NCI-H2196 treated with DMSO at 0.1 percent for 48 hours (cell line): ENCODE data around the gene CPT1B.
"Not testable (repeated sequence)": the region's sequence is repeated elsewhere in the genome, so short reads cannot be mapped to it uniquely, and the experiment has no call there.

Experiments
- DNase-seq: peaks from one replicate; lab custom pipeline; 2025; ENCODE audit not compliant: unreplicated experiment; lab: John Stamatoyannopoulos, UW

The CPT1B gene

DNA sequence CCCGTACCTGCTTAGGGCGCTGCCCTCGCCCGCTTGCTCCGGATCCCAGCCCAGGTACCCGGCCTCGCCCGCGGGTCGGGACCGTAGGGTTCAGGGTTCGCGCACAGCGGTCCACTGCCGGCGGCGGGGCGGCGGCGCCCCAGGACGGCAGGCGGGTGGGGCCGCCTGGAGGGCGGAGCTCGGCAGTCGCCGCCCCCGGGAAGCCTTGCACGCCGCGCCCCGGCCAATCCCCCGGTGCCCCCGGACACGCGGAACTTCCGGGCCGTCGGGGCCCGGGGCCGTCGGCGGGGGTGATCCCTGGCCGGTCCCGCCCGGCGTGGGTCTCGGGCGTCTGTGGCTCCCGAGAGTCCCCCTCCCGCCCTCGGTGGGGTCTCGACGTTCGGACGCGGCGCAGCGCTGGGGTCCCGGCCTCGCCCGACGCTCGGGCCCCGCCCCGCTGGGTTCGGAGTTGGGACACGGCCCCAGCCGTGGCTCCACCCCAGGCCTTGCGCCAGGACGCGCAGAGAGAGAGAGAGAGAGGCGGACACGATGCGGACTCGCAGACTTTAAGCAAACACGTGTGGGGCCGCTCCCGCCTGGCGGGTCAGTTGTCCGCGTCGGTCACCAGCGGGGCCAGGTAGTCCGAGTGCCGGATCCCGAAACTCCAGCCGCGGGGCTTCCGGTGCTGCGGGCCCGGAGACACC lies 48.2 kb downstream of the CPT1B start, which contains the start of gene TYMP:
TSS of gene TYMP (minus strand) at position 116 of the 683 bp plus-strand sequence. CDS start 303 bp downstream, outside the sequence.
- no peak for DNase-seq

DNA sequence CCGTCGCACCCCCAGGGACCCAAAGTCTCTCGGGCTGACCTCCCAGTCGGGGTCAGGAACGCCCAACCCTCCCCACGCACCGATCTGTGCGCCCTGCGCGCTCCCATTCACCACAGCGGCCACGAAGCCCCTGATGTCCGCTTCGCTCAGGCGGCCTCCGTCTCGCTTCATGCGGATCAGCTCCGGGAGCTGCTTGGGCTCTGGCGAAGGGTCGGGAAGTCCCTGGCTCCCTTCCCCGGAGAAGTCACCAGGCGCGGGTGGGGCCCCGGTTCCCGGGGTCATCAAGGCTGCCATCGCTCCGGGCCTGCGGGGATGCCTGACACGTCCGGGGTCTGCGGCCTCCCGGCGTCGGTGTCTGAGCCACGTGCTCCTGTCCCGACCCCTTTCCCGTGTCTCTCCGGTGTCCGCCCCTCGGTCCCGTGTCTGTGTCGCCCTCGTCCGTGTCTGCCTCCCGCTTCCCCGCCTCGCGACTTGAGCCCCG lies 48.8 kb downstream of the CPT1B start:
- no peak for DNase-seq

DNA sequence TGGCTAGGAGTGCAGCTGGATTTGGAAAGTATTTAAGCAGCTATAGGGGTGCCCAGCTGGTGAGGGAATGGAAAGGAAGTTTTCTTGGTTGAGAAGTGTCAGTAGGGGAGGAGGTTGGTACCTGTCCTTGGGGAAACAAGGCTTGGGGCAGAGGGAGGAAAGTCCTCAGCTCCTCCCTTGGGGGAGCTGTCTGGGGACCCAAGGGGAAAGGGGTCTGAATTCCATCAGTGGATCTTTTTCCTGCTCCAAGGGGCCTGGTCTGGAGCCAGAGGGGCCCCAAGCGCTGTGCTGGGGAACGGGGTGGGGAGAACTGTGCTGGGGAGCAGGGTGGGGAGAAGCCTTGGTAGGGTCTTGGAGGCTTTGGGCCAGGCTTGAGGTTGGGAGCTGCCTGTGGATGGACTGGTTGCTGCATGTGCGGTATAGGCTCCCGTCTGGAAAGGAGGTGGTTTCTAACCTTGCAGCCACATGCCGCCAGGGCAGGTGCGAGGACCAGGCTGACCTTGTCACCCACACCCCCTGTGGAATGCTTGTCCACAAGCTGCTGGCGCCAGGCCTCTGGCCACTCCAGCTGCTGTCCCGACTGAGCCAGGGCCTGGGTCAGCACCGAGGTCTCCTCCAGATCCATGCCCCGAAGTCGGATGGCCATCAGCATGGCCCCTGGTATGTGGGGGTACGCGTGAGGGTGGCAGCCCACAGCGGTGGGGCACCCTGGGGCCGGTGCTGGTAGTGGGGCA lies 49.4 kb downstream of the CPT1B start:
- no peak for DNase-seq

DNA sequence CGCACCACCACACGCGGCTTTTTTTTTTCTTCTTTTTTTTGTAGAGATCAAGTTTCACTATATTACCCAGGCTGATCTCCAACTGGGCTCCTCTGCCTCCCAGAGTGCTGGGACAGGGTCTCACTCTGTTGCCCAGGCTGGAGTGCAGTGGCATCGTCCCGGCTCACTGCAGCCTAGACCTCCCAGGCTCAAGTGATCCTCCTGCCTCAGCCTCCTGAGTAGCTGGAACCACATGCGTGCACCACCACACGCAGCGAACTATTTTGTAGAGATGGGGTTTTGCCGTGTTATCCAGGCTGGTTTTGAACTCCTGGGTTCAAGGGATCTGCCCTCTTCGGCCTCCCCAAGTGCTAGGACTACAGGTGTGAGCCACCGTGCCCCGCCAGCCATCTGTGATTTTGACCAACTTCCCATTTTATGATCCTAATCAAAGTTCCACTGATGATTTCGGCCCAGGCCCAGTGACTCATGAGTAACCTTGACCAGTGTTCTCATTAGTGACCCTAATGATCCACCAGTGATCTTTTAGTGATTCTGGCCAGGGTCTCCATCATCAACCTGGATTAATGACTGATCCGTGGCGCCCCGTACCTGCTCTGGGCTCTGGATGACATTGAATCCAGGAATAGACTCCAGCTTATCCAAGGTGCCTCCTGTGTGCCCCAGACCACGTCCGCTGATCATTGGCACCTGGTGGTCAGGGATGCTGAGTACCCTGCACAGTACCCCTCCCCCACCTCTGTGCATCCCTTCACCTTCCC lies 50.1 kb downstream of the CPT1B start:
- DNase-seq, result no peak

DNA sequence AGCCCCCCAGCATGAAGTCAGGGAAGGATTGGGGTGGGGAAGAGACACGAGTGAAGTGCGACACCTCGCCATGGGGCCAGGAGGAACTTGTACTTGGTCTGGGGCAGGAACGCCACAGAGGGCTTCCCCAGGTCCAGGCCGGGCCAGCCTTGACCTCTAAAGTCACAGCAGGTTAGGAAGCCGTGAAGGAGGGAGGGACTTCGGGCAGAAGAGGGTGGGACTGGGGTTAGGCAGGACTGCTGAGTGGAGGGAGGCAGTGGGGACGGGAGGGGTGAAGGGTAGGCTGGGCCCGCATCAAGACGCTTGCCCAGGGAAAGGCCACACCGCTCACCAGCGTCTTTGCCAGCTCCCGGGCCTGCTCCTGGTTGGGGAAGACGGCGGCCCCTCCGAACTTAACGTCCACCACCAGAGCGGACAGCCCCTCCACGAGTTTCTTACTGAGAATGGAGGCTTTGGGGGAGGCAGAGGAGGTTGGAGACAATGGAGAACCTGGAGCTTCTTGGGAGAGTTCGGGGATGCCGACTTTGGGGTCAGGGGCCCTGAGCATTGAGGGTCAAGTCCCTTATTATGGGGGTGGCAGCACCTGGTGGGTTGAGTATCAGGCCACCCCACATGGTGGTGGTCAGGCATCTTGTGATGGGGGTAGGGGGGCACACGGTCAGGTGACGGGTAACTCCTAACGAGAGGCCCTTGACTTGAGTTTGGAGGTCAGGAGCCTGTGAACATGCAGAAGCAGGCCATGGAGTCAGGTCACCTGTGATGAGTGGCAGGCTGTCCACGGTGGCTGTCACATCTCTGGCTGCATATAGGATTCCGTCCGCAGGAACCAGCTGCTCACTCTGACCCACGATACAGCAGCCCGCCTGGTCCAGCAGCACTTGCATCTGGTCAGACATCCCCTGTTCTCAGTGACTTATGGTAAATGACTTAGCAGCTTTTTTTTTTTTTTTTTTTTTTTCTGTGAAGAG lies 51.1 kb downstream of the CPT1B start:
- no peak for DNase-seq

DNA sequence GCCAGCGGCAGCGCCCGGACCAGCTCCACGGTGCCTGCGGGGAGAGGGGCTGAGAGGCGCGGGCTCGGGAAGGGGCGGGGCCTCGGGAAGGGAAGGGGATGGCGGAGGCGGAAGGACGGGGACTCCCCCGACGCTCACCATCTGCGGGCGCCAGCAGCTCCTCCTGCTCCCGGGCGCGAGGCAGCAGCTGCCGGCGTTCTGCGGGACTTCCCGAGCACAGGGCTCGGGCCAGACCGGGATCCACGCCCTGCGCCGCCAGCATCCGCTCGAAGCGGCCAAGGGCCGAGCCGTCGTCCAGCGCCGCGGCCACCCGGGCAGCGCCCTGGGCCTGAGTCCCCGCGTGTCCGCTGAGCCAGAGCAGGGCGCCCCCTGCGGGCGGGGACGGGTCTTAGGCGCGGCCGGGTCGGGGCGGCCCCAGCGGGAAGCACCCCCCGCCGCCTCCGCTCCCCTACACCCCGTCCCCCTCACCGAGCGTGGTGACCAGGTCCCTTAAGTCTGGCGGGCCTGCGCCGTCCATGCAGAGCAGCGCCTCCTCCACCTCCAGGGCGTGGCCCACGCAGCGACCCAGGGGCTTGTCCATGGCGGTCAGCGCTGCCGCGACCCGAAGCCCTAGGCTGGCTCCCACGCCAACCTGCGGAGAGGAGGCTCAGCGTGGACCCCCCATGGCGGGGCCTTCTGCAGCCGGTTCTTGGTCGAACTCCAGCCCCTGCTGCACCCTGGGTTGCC lies 52.0 kb downstream of the CPT1B start:
- peak; percentile 16 for DNase-seq

DNA sequence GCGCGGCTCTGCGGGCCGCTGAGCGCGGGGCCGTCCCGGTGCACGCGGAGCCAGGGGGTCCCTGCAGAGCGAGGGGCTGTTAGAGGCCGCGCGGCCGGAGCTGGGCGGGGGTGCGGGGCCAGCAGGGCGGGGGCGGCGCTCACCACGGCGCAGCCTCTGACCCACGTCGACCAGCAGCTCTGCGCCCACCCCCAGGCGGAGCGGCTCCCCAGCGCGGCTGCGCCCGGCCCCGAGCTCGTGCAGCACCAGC lies 52.4 kb downstream of the CPT1B start:
- no peak for DNase-seq

DNA sequence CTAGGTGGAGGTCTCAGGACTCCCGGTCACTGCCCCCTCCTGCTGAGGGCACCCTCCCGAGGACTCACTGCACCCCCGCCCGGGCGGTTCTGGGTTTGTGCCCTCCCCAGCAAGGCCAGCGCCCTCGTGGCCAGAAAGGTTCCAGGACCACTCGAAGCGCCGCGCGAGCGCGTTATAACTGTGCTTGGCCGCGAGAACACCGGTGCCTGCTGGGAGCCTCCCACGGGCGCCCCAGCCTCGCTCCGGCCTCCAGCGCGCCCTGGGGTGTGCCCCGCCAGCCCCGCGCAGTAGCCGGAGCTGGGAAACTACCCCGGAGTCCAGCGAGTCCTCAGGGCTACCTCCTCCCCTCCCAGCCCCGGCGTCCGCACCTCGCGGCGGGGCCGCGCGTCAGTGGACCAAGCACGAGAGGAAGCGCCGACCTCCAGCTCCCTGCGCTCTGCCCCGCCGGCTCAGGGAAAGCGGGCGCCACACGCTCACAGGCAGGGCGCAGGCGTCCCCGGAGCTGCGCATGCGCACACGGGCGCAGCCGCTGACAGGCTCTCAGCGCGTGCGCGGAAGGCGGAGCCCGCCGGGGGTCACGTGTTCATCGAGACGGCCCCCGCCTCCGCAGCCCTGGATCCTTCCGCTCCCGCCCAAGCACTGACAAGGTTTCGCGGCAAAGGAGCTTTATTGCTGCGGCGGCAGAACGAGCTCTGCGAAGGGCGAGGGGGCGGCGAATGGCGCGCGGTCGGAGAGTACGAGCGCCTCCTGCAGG lies 52.9 kb downstream of the CPT1B start, which contains the start of gene SCO2:
TSS of gene SCO2 (minus strand) at position 495 of the 754 bp plus-strand sequence. CDS start 1,187 bp downstream, outside the sequence.
- peak; percentile 83 for DNase-seq

DNA sequence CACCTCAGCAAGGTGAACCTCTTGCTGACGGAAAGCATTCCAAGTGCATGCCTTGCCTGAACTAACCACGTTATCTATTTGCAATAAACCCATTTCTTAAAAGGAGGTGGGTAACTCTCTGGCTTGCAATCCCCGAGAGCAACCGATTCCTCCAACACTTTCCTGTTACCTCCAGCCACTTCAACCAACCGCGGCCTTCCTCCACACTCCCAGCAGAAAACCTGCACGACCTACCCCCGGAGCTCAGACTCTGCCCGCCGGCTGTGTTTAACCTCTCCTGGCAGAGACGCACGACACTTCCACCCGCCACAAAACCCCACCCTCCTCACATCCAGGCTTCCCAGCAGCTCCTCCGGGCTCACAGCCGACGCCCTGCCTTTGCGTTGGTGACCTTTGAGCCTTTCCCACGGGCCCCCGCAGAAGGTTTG lies 53.5 kb downstream of the CPT1B start:
- no peak for DNase-seq

DNA sequence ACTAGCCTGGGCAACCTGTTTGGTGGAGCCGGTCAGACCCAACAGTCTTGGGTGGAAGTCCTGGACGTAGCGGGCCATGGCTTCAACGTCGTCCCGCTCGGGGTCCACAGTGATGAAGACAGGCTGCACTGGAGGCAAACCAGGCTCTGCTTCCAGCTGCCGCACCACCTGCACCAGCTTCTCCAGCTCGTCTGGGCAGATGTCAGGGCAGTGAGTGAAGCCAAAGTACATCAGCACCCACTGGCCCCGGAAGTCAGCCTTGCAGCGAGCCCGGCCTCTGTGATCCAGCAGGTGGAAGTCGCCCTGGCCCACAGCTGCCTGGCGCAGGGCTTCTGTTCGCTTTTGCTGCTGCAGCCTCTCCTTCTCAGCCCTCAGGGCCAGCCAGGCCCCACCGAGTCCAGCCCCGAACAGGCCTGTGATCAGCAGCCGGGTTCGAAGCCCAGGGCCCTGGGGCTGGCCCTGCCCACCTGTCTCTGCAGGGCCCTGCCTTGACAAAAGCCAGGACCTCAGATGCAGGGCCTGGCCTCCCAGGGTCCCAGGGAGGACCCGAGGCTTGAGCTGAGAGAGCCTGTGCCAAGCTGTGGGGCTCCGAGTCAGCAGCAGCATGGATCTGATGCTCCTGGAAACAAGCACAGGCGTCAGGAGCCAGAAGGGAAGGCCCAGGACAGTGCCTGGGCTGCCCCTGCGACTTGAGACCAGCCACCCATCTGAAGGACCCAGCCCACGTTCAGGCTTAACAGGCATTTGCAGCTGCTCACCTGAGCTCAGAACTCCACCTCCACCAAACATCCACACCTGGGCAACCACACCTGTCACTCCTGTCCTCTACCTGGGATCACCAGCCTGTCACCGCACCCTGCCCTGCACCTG lies 54.2 kb downstream of the CPT1B start:
- DNase-seq, result no peak

DNA sequence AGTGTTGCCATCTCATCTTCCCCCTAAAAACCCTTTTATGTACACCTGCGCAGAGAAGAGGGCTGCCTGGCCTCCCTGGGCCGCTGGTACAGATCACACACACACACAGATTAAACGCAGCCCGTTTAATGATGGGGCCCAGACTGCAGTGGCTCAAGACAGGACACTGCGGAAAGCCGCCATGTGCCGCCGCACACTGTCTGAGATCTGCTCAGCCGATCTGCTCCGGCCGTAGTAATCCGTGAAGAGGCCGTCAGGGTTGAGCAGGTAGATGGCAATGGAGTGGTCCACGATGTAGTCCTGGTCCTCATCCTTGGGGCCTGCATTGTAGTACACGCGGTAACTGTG lies 54.8 kb downstream of the CPT1B start:
- DNase-seq, result no peak

DNA sequence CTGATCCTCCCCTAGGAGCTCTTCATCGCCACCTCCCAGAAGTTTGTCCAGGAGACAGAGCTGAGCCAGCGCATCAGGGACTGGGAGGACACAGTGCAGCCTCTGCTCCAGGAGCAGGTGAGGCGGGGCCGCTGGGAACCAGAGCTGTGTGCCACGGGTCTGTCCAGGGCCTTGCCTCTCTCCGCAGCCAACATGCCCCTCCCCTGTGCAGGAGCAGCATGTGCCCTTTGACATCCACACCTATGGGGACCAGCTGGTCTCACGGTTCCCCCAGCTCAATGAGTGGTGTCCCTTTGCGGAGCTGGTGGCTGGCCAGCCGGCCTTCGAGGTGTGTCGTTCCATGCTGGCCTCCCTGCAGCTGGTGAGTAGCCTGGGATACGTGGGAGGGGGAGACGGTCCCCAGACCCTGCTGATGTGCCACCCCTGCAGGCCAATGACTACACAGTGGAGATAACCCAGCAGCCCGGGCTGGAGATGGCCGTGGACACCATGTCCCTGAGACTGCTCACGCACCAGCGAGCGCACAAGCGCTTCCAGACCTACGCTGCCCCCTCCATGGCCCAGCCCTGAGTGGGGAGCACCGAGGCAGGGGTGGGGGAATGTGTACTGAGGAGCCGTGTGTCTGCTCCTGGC lies 55.3 kb downstream of the CPT1B start:
- DNase-seq, result no peak

DNA sequence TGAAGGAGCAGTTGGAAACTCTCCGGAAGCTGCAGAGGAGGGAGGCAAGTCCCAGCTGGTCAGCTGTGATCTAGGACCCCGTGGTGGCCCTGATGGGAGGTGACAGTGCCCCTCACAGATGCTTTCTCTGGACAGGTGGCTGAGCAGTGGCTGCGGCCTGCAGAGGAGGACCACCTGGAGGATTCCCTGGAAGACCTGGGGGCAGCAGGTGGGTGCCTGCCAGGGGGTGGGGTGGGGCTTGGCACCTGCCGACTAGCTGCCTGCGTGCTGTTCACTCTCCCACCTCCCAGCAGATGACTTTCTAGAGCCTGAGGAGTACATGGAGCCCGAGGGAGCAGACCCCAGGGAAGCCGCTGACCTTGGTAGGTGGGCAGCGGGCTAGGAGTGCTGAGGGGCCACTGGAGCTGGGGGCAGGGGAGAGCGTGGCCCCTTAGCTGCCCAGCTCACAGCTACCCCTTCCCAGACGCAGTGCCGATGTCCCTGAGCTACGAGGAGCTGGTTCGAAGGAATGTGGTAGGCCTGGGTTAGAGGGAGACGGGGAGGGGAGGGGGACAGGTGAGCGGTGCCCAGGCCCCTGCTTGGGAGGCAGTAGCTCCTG lies 55.9 kb downstream of the CPT1B start:
- DNase-seq, result no peak

DNA sequence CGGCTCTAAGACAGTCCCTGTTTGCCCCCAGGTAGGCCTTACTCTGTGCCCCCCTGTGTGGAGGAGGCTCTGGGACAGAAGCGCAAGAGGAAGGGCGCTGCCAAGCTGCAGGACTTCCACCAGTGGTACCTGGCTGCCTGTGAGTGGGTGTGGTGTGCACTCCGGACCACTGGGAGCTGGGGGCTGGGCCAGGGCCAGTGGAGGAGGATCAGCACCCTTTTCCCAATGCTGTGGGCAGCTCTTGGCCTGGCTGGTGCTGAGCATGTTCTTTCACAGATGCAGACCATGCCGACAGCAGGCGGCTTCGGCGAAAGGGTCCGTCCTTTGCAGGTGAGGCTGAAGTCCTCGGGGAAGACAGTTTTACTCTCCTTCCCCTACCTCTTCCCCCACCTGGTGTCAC lies 56.5 kb downstream of the CPT1B start:
- DNase-seq, result no peak

DNA sequence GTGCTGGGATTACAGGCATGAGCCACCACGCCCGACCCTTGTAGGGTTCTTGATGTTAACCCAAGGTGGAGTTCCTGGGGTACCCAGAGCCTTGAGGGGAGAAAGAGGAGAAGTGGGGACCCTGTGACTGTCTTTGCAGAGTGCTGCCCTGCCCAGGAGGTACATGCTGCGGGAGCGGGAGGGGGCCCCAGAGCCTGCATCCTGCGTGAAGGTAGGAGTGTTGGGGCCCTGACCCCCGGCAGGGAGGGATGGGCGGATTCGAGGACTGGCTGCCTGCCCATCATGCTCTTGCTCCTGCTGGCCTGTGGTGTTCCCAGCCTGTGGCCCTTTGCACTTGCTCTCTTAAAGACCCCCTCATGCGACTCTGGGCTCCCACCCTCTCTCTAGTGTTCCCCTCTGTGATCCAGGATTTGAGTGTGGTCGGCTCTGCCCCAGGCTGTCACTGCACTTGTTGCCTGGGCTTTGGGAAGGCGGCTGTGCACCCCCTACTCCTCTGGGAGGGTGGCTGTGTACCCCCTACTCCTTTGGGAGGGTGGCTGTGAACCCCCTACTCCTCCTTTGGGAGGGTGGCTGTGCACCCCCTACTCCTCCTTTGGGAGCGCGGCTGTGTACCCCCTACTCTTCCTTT lies 57.3 kb downstream of the CPT1B start:
- no peak for DNase-seq

DNA sequence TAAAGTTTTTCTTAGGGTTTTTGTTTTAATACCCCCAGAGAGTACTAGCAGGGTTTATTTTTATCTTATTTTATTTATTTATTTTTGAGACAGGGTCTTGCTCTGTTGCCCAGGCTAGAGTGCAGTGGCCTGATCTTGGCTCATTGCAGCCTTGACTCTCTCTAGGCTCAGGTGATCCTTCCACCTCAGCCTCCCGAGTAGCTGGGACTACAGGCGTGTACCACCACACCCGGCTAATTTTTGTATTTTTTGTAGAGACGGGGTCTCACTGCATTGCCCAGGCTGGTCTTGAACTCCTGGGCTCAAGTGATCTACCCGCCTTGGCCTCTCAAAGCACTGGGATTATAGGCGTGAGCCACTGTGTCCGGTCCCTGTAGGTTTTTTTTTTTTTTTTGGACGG lies 58.0 kb downstream of the CPT1B start:
- DNase-seq, result not testable (repeated sequence)

DNA sequence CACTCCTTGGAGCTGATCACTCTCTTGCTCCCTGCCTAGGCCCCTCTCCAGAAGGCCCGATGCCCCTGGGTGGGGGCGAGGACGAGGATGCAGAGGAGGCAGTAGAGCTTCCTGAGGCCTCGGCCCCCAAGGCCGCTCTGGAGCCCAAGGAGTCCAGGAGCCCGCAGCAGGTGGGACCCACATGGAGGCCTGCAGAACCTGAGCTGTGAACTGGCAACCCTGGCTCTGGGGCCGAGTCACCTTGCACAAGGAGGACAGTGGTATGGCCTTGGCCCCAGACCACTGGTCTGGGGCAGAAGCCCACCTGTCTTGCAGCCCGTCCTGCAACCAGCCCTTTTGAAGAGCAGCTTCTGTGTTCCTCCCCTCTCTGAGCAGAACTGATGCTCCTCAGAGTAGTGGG lies 59.1 kb downstream of the CPT1B start:
- no peak for DNase-seq
